H1 (cell line): Measurements from ENCODE around the gene DHCR24. TPM values are rescaled to one million over a fixed set of nuclear protein-coding genes. Genes with fewer than 3 reads are reported as not detected.

ENCODE experiments used
- CTCF ChIA-PET: fragments of 300-600 bp; sonication (Branson Sonifier 250); formaldehyde crosslinking; loops from one replicate; lab custom pipeline; 2021; ENCODE audit not compliant: partially characterized antibody; lab: Charles Lee
- POLR2A ChIA-PET: fragments of 300-600 bp; sonication (Branson Sonifier 250); formaldehyde crosslinking; loops from one replicate; lab custom pipeline; 2021; ENCODE audit warnings: inconsistent platforms; ENCODE audit not compliant: partially characterized antibody; lab: Charles Lee
- DNase-seq, 2 experiments: peaks; one replicate each; pipeline versions ENCODE4 v3.0.0 to v3.0.0-alpha.2; 2010 to 2022; ENCODE audit warnings: low spot score in 2 of 2, low read depth in 1 of 2, mixed read lengths in 1 of 2
- FAIRE-seq: peaks from 2 replicates; lab custom pipeline; 2011; peaks lifted over from hg19 to GRCh38; lab: Jason Lieb, UNC
- H2AFZ ChIP-seq: 2 replicates; pipeline ENCODE4 v1.8.1; 2012; ENCODE audit warnings: low read length, inconsistent platforms
- H2AK5ac ChIP-seq: 2 replicates; pipeline ENCODE4 v1.6.1; 2013; ENCODE audit warnings: low read depth, low read length
- H2BK120ac ChIP-seq: replicated peaks from 2 replicates; pipeline ENCODE3; 2013; ENCODE audit warnings: low read depth, low read length, inconsistent platforms
- H2BK12ac ChIP-seq: 2 replicates; pipeline ENCODE4 v1.6.1; 2013; ENCODE audit warnings: low read depth, low read length
- H2BK15ac ChIP-seq: 2 replicates; pipeline ENCODE4 v1.6.1; 2013; ENCODE audit warnings: low read length
- H2BK20ac ChIP-seq: 2 replicates; pipeline ENCODE4 v1.6.1; 2013; ENCODE audit warnings: low read length
- H2BK5ac ChIP-seq: 2 replicates; pipeline ENCODE4 v1.6.1; 2013; ENCODE audit warnings: low read depth, low read length
- H3K14ac ChIP-seq: 2 replicates; pipeline ENCODE4 v1.6.1; 2013; ENCODE audit warnings: inconsistent platforms; ENCODE audit not compliant: insufficient read length
- H3K18ac ChIP-seq: 2 replicates; pipeline ENCODE4 v1.6.1; 2013; ENCODE audit warnings: low read length; ENCODE audit errors: extremely low read depth
- H3K23ac ChIP-seq: 2 replicates; pipeline ENCODE4 v1.6.1; 2013; ENCODE audit warnings: inconsistent platforms; ENCODE audit not compliant: insufficient read length
- H3K23me2 ChIP-seq: 2 replicates; pipeline ENCODE4 v1.6.1; 2013; ENCODE audit warnings: low read depth, low read length
- H3K27ac ChIP-seq: 2 replicates; pipeline ENCODE4 v1.6.1; 2011; ENCODE audit warnings: low read depth, low read length, inconsistent platforms
- H3K27me3 ChIP-seq, 4 experiments: replicated peaks in 1 of 4; 1 replicate in 1 of 4; 2 replicates in 3 of 4; pipeline versions ENCODE4 v1.6.1 to v1.8.1; 2011 to 2013; ENCODE audit warnings: low read length in 3 of 4, mild to moderate bottlenecking in 3 of 4, inconsistent platforms in 2 of 4, mixed read lengths in 2 of 4, moderate library complexity in 1 of 4; ENCODE audit not compliant: control insufficient read depth in 3 of 4, insufficient read depth in 3 of 4; ENCODE audit errors: extremely low read depth in 1 of 4
- H3K36me3 ChIP-seq, 4 experiments: 2 replicates each; pipeline versions ENCODE4 v1.6.1 to v1.8.1; 2011 to 2013; ENCODE audit warnings: mild to moderate bottlenecking in 4 of 4, low read length in 3 of 4, moderate library complexity in 2 of 4, control low read depth in 1 of 4, inconsistent platforms in 1 of 4; ENCODE audit not compliant: insufficient read depth in 4 of 4, control insufficient read depth in 2 of 4
- H3K4ac ChIP-seq: replicated peaks from 2 replicates; pipeline ENCODE3; 2013; ENCODE audit warnings: low read length, low read depth, mixed read lengths, inconsistent platforms; ENCODE audit not compliant: insufficient read length
- H3K4me1 ChIP-seq, 4 experiments: replicated peaks in 1 of 4; 1 replicate in 1 of 4; 2 replicates in 3 of 4; pipeline versions ENCODE4 v1.6.1 to v1.8.1; 2011 to 2013; ENCODE audit warnings: low read length in 3 of 4, inconsistent platforms in 2 of 4, mixed read lengths in 1 of 4; ENCODE audit not compliant: insufficient read depth in 4 of 4, control insufficient read depth in 3 of 4
- H3K4me2 ChIP-seq, 2 experiments: 2 replicates each; pipeline versions ENCODE4 v1.6.1 to v1.8.1; 2011 to 2013; ENCODE audit warnings: low read depth in 2 of 2, low read length in 2 of 2, control low read depth in 1 of 2, inconsistent platforms in 1 of 2, mild to moderate bottlenecking in 1 of 2; ENCODE audit not compliant: insufficient read depth in 1 of 2
- H3K4me3 ChIP-seq, 4 experiments: fragments of 200-600, 300-600 bp in 1 of 4; sonication (generic), shearing (Covaris generic), sonication (Bioruptor Twin) in 1 of 4; 2 replicates each; pipeline versions ENCODE4 v1.5.1 to v1.8.1; 2011 to 2016; ENCODE audit warnings: low read length in 4 of 4, low read depth in 3 of 4, control low read depth in 2 of 4, inconsistent platforms in 2 of 4, mild to moderate bottlenecking in 2 of 4, mixed read lengths in 1 of 4, moderate library complexity in 1 of 4; ENCODE audit not compliant: insufficient read depth in 2 of 4; ENCODE audit errors: extremely low read depth in 1 of 4
- H3K56ac ChIP-seq: replicated peaks from 2 replicates; pipeline ENCODE3; 2013; ENCODE audit warnings: low read depth, mild to moderate bottlenecking, mixed read lengths, low read length, inconsistent platforms; ENCODE audit not compliant: insufficient read length
- H3K79me1 ChIP-seq: 2 replicates; pipeline ENCODE4 v1.6.1; 2013; ENCODE audit warnings: low read depth, low read length, control low read depth
- H3K79me2 ChIP-seq, 2 experiments: 2 replicates each; pipeline versions ENCODE4 v1.6.1 to v1.8.1; 2012 to 2013; ENCODE audit warnings: low read length in 2 of 2, mild to moderate bottlenecking in 2 of 2, inconsistent platforms in 1 of 2; ENCODE audit not compliant: insufficient read depth in 2 of 2, control insufficient read depth in 1 of 2
- H3K9ac ChIP-seq, 4 experiments: replicated peaks in 1 of 4; 1 replicate in 1 of 4; 2 replicates in 3 of 4; pipeline versions ENCODE4 v1.6.1 to v1.8.1; 2011 to 2013; ENCODE audit warnings: low read depth in 3 of 4, low read length in 3 of 4, control low read depth in 2 of 4, mild to moderate bottlenecking in 2 of 4, moderate library complexity in 2 of 4, inconsistent platforms in 1 of 4; ENCODE audit errors: extremely low read depth in 1 of 4
- H3K9me3 ChIP-seq, 2 experiments: 2 replicates each; pipeline versions ENCODE4 v1.6.1 to v1.8.1; 2012 to 2013; ENCODE audit warnings: mild to moderate bottlenecking in 2 of 2, moderate library complexity in 2 of 2, control low read depth in 1 of 2, inconsistent platforms in 1 of 2, low read depth in 1 of 2, low read length in 1 of 2, mixed read lengths in 1 of 2; ENCODE audit not compliant: insufficient read depth in 2 of 2
- H4K20me1 ChIP-seq, 2 experiments: replicated peaks in 1 of 2; 2 replicates each; pipeline versions ENCODE3 to v1.8.1; 2011 to 2013; ENCODE audit warnings: inconsistent platforms in 2 of 2, low read length in 2 of 2, mild to moderate bottlenecking in 1 of 2; ENCODE audit not compliant: insufficient read depth in 2 of 2, control insufficient read depth in 1 of 2
- H4K5ac ChIP-seq: 2 replicates; pipeline ENCODE4 v1.6.1; 2013; ENCODE audit warnings: low read length, low read depth, mixed read lengths, inconsistent platforms; ENCODE audit not compliant: insufficient read length
- H4K8ac ChIP-seq: 2 replicates; pipeline ENCODE4 v1.8.0; 2013; ENCODE audit warnings: mild to moderate bottlenecking, moderate library complexity, low read length, inconsistent platforms; ENCODE audit not compliant: insufficient read depth; ENCODE audit errors: extremely low read depth
- H4K91ac ChIP-seq: replicated peaks from 2 replicates; pipeline ENCODE3; 2013; ENCODE audit warnings: low read length, mixed read lengths, inconsistent platforms; ENCODE audit not compliant: insufficient read length
- KDM5A ChIP-seq: fragments of 200-600 bp; IDR thresholded peaks from 2 replicates; pipeline ENCODE4 v1.7.1; 2012; ENCODE audit warnings: mild to moderate bottlenecking, low read length, inconsistent platforms, mixed read lengths
- PHF8 ChIP-seq: fragments of 200-600 bp; sonication (generic); conservative IDR thresholded peaks from 2 replicates; pipeline ENCODE4 v1.7.1; 2012; ENCODE audit warnings: low read depth, mild to moderate bottlenecking, inconsistent platforms, low read length, moderate library complexity
- POLR2A ChIP-seq, 2 experiments: IDR thresholded peaks; 1 replicate in 1 of 2; 2 replicates in 1 of 2; pipeline ENCODE4 v1.6.1; 2011; ENCODE audit warnings: low read depth in 2 of 2, low read length in 2 of 2, mild to moderate bottlenecking in 2 of 2; ENCODE audit errors: control extremely low read depth in 1 of 2
- POLR2AphosphoS5 ChIP-seq: IDR thresholded peaks from 2 replicates; pipeline ENCODE4 v1.6.1; 2011; ENCODE audit warnings: low read depth, low read length
- SIX5 ChIP-seq: IDR thresholded peaks from 2 replicates; pipeline ENCODE4 v1.6.1; 2011; ENCODE audit warnings: mild to moderate bottlenecking, low read depth, low read length
- TEAD4 ChIP-seq: IDR thresholded peaks from 2 replicates; pipeline ENCODE4 v1.6.1; 2012; ENCODE audit warnings: low read depth, low read length, inconsistent platforms, mixed read lengths
- WGBS, 2 experiments: shearing (Covaris generic) in 1 of 2; methylation state at CpG; one replicate each; pipeline versions ENCODE4 v1.1.6 to v1.1.7; 2013 to 2015; ENCODE audit warnings: low lambda C conversion rate in 2 of 2, mixed read lengths in 2 of 2, inconsistent platforms in 1 of 2, low coverage in 1 of 2, missing lambda C conversion rate in 1 of 2; ENCODE audit not compliant: insufficient replicate concordance in 2 of 2, insufficient coverage in 1 of 2, insufficient read length in 1 of 2; ENCODE audit errors: extremely low coverage in 1 of 2, missing lambda C conversion rate in 1 of 2; 5-methylcytosine and 5-hydroxymethylcytosine counted together
- polyA plus RNA-seq, 7 experiments: library from polyadenylated mRNA; depleted of rRNA in 3 of 7; stranded (reverse) in 5 of 7; unstranded in 2 of 7; fragments of >200 nt in 5 of 7; fragments of 200-250 nt in 2 of 7; gene quantifications; 1 replicate in 5 of 7; 2 replicates in 1 of 7; 4 replicates in 1 of 7; pipeline versions ENCODE4 v1.2.1 to v1.2.3, GENCODE V29; 2011 to 2013; ENCODE audit warnings: missing spikeins in 2 of 7, mixed read lengths in 2 of 7
- total RNA-seq: library from RNA; stranded (reverse); fragmentation: NEBNext Ultra II Directional; extraction: Animal tissue kit (Norgen Biotek cat#: 25700); gene quantifications from 2 replicates; pipeline ENCODE4 v1.2.1, GENCODE V29; 2021
- TF ChIP-seq, protein P1 (sequence below): IDR thresholded peaks from 2 replicates; pipeline ENCODE4 v1.6.1; 2011; ENCODE audit warnings: low read depth, mild to moderate bottlenecking, low read length; ENCODE audit not compliant: insufficient read depth
- TF ChIP-seq, protein P2 (sequence below): IDR thresholded peaks from 2 replicates; pipeline ENCODE4 v1.6.1; 2012; ENCODE audit warnings: inconsistent platforms
- TF ChIP-seq, protein P3 (sequence below): IDR thresholded peaks from 2 replicates; pipeline ENCODE4 v1.6.1; 2012; ENCODE audit warnings: low read length, inconsistent platforms

Gene DHCR24
- total and polyA plus RNA-seq, 2 of the 8 experiments (the other 6 are each of a cell fraction or from before 2014, with no cell fraction given) = 370 to 419 TPM

DNA sequence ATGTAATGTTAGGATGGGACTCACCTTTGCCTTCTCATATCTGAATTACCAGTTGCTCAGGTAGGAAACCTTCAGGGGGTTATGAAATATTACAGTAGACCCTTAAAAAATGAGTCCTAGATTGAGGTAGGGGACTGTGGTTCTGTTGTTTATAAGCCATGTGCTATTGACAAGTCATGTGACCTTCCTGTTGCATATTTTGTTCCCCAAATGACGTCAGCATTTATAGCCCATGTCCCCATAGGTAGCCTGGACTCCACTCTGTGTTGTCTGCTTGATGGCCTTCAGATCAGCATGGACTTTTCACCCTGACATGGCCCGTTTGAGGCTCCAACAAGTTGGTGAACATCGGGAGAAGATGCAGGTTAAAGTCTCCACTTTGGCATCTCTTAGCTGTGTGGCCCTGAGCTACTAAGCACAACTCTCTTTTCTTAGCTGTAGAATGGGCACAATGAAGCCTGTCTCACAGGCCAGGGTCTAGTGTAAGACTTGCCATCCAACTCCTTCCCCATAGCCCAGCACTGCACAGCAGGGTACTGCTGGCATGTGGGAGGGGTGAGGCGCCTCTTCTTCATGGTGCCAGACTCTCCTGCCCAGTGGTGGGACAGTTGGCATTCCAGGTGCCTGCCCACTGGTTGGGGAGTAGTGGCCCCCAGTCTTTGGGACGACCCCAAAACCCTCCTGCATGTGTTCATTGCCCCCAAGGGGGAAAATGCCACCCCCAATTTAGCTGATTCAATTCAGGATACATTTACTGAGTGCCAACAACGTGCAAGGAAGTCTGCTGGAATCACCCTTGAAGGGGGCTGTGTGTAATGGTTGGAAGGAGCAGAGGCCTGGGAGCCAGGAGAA lies 49.8 kb downstream of the DHCR24 start:
- no peaks in the 10 kb centered on the region for H3K23me2 ChIP-seq
- H2AK5ac ChIP-seq = no peak overlapping the region
- H3K36me3 ChIP-seq = no peaks in the 10 kb centered on the region
- no peak overlapping the region for H3K9ac ChIP-seq
- no peak overlapping the region for H2BK5ac ChIP-seq
- WGBS, 2 experiments = 80% methylated on average over 6 of the region's 6 CpGs; no CpG with 5 or more reads in 1 of the 2 experiments
- H3K23ac ChIP-seq = no peak overlapping the region
- no peak overlapping the region for H2BK120ac ChIP-seq
- H3K4me2 ChIP-seq = no peak overlapping the region
- no peak overlapping the region for H2AFZ ChIP-seq
- no peaks in the 10 kb centered on the region for H4K20me1 ChIP-seq
- H3K9me3 ChIP-seq = 0 out of 4 replicates have a peak, but pooled peaks cover 0 to 3% of the 10 kb centered on the region in 2 experiments
- FAIRE-seq = no peak
- no peaks in the 10 kb centered on the region for H3K79me1 ChIP-seq
- ChIA-PET POLR2A (no interaction called here), CTCF (no interaction called here)
- DNase-seq = peak in 1 of 2 experiments; percentile 28
- no peak overlapping the region for H3K56ac ChIP-seq
- H4K5ac ChIP-seq = no peak overlapping the region
- H3K79me2 ChIP-seq = no peaks in the 10 kb centered on the region
- no peaks in the 10 kb centered on the region; a peak in 1 of 7 replicates for H3K27me3 ChIP-seq
- no peak overlapping the region for H2BK15ac ChIP-seq
- H3K18ac ChIP-seq = no peak overlapping the region
- no peak overlapping the region for H4K91ac ChIP-seq
- no peak overlapping the region for H2BK12ac ChIP-seq
- H3K4ac ChIP-seq = no peak overlapping the region
- no peak overlapping the region for H3K14ac ChIP-seq
- no peak overlapping the region for H2BK20ac ChIP-seq
- no peak overlapping the region for H3K27ac ChIP-seq
- no peaks in the 10 kb centered on the region for H3K4me1 ChIP-seq
- no peak overlapping the region for H3K4me3 ChIP-seq
- H4K8ac ChIP-seq = no peak overlapping the region
- no peak for TF ChIP-seq KDM5A
- TF ChIP-seq POLR2AphosphoS5 = no peak
- no peak for TF ChIP-seq PHF8
- TF ChIP-seq, protein P1, sequence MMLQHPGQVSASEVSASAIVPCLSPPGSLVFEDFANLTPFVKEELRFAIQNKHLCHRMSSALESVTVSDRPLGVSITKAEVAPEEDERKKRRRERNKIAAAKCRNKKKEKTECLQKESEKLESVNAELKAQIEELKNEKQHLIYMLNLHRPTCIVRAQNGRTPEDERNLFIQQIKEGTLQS = no peak
- TF ChIP-seq POLR2A (IDR thresholded peaks at IDR 0.05; ENCODE audit: control extremely low read depth in 1 of 2, low read depth in 2 of 2, low read length in 2 of 2) = no peak
- TF ChIP-seq, protein P2, sequence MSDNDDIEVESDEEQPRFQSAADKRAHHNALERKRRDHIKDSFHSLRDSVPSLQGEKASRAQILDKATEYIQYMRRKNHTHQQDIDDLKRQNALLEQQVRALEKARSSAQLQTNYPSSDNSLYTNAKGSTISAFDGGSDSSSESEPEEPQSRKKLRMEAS = no peak
- no peak for TF ChIP-seq SIX5
- TF ChIP-seq, protein P3, sequence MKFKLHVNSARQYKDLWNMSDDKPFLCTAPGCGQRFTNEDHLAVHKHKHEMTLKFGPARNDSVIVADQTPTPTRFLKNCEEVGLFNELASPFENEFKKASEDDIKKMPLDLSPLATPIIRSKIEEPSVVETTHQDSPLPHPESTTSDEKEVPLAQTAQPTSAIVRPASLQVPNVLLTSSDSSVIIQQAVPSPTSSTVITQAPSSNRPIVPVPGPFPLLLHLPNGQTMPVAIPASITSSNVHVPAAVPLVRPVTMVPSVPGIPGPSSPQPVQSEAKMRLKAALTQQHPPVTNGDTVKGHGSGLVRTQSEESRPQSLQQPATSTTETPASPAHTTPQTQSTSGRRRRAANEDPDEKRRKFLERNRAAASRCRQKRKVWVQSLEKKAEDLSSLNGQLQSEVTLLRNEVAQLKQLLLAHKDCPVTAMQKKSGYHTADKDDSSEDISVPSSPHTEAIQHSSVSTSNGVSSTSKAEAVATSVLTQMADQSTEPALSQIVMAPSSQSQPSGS = no peak
- TF ChIP-seq TEAD4 = no peak
